IPS DF 6.9 (cell line): ENCODE data around the gene ABHD16A.
A peak's percentile ranks its signal among the peaks of the same experiment; 100 is the strongest.

ENCODE experiments used
- DNase-seq: peaks from one replicate; pipeline ENCODE4 v3.0.0-alpha.2; 2013; ENCODE audit warnings: low read depth, low spot score
- H3K27ac ChIP-seq: one replicate; pipeline ENCODE4 v1.5.1; 2013; ENCODE audit warnings: low read length, control low read depth
- H3K27me3 ChIP-seq: 2 replicates; pipeline ENCODE4 v1.6.1; 2013; ENCODE audit warnings: mild to moderate bottlenecking, low read length; ENCODE audit not compliant: control insufficient read depth, insufficient read depth
- H3K36me3 ChIP-seq: 2 replicates; pipeline ENCODE4 v1.6.1; 2013; ENCODE audit warnings: low read length; ENCODE audit not compliant: control insufficient read depth, insufficient read depth
- H3K4me1 ChIP-seq: 2 replicates; pipeline ENCODE4 v1.6.1; 2013; ENCODE audit warnings: low read length; ENCODE audit not compliant: control insufficient read depth, insufficient read depth
- H3K4me3 ChIP-seq: 2 replicates; pipeline ENCODE4 v1.5.1; 2013; ENCODE audit warnings: mild to moderate bottlenecking, low read length
- H3K9me3 ChIP-seq: 2 replicates; pipeline ENCODE4 v1.6.1; 2013; ENCODE audit warnings: low read length, inconsistent platforms; ENCODE audit not compliant: control insufficient read depth, insufficient read depth
- WGBS: extraction: QIAGEN DNeasy Blood & Tissue Kit; methylation state at CpG from one replicate; pipeline ENCODE4 v1.1.7; 2013; ENCODE audit warnings: mixed read lengths, missing lambda C conversion rate; ENCODE audit not compliant: insufficient read length, insufficient coverage; 5-methylcytosine and 5-hydroxymethylcytosine counted together

Gene ABHD16A

GRCh38 chr6:31737991-31738979, 35.2 kb upstream of the ABHD16A start:
- DNase-seq = no peak
- Histone ChIP-seq H3K4me3 (no peak overlapping the region), H3K4me1 (peaks cover 15% of the 10 kb centered on the region), H3K27me3 (no peaks in the 10 kb centered on the region), H3K27ac (no peak overlapping the region), H3K9me3 (no peaks in the 10 kb centered on the region), H3K36me3 (peaks cover 8% of the 10 kb centered on the region; the same call in 1 of the 2 replicates)
- WGBS = no CpG with 5 or more reads among the region's 6 CpGs

DNA sequence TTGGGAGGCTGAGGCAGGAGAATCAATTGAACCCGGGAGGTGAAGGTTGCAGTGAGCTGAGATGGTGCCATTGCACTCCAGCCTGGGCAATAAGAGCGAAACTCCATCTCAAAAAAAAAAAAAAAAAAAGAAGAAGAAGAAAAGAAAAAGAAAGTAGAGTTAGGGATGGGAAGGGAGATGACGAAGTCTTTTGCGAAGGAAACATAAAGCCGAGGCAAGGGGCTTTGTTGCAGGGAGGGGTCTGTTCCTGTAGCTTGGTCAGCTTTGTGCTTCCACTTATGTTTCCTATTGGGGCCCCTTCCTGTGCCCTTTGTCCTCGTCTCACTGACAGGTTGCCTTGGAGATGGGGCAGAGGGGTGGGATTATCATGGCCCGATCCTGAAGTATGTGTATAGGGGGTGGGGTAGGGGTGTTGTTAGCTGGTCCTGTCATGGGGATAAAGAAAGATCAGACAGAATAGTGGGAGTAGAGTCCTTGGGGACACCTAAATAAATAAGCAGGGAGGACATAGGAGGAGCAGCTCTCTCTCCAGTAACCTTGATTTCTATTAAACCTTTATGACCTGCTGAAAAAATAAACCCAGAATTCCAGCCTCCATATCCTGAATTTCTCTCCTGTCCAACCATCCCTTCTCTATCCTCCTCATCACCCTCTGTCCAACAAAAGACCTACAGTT, 34.3 kb upstream of the ABHD16A start:
- 100% methylated on average over 2 of the region's 7 CpGs for WGBS
- H3K4me3 ChIP-seq = no peak overlapping the region
- DNase-seq = no peak

DNA sequence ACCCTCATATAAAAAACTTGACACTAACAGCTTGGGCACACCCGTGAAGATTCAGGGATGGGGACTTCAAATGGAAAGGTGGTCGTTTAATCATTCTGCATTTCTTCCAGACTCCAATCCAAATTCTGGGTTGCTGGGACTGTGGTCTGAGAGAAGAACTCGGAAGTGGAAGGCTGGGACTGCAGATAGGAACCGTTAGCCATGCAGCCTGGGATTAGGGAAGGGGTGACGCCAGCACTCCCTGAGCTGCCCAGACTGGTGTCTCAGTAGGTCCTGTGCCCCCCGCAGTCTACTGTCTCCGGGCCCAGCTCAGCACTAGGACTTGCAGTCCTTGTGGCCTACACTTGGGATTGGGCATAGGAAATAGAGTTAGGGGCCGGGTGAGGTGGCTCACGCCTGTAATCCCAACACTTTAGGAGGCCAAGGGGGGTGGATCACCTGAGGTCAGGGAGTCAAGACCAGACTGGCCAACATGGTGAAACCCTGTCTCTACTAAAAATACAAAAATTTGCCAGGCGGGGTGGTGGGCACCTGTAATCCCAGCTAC, 33.7 kb upstream of the ABHD16A start:
- no peak overlapping the region for H3K27ac ChIP-seq
- no peaks in the 10 kb centered on the region for H3K9me3 ChIP-seq
- no peaks in the 10 kb centered on the region for H3K27me3 ChIP-seq
- peaks cover 11% of the 10 kb centered on the region; the same call in 1 of the 2 replicates for H3K36me3 ChIP-seq
- peak overlapping the region; percentile 91; the same call in 1 of the 2 replicates for H3K4me3 ChIP-seq
- DNase-seq = no peak
- WGBS = no CpG with 5 or more reads among the region's 10 CpGs
- H3K4me1 ChIP-seq = peaks cover 15% of the 10 kb centered on the region

More for the DNA sequence above, 34.3 kb upstream of the ABHD16A start:
- Histone ChIP-seq H3K27me3 (no peaks in the 10 kb centered on the region), H3K4me1 (peaks cover 15% of the 10 kb centered on the region), H3K9me3 (no peaks in the 10 kb centered on the region), H3K36me3 (peaks cover 8% of the 10 kb centered on the region; the same call in 1 of the 2 replicates), H3K27ac (no peak overlapping the region)

- Histone ChIP-seq H3K27ac (no peak within 1 kb of the TSS), H3K4me1 (peaks cover 15% of the 10 kb centered on the region), H3K9me3 (no peaks in the 10 kb centered on the region), H3K27me3 (no peaks in the 10 kb centered on the region), H3K36me3 (peaks cover 14% of the 10 kb centered on the region; the same call in 1 of the 2 replicates), H3K4me3 (peak within 1 kb of the TSS; percentile 91)
- DNase-seq = no peak
- no CpG with 5 or more reads among the region's 24 CpGs for WGBS
These were observed 33.1 kb upstream of the ABHD16A start, which contains the start of gene CLIC1 for GRCh38 chr6:31736021-31736767. TSS of gene CLIC1 (minus strand) at chr6:31736530. CDS start at chr6:31736300, 230 bp downstream.

DNA sequence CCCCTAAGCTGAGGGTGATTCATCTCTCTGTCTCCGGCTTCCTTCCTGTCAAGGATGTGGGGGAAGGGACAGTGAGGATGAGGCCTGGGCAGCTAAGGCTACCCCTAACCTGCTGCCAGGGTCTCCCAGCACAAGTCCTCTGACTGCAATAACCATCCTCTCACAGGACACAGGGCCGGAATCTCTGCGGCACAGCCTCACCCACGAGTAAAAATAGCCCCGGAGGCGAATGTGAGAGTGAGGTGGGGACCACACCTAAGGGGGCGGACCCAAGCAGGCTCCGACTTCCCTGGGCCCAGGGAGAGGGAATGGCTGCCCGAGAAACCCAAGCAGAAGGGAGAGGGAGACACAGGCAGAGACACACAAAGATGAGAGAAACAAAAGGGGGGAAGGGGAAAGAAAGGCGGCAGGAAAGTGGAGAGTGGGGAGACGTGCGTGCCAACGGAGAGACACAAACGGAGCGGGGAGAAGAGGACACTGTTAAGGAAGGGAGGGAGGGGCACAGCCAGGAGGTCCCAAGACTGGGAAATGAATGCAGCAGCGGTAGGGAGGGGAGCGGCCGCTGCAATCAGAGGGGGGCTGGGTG, 31.8 kb upstream of the ABHD16A start:
- DNase-seq = no peak
- H3K36me3 ChIP-seq = peaks cover 14% of the 10 kb centered on the region; the same call in 1 of the 2 replicates
- no CpG with 5 or more reads among the region's 18 CpGs for WGBS
- H3K27me3 ChIP-seq = no peaks in the 10 kb centered on the region
- peaks cover 15% of the 10 kb centered on the region for H3K4me1 ChIP-seq
- H3K27ac ChIP-seq = no peak overlapping the region
- H3K9me3 ChIP-seq = no peaks in the 10 kb centered on the region
- peak overlapping the region; percentile 91; the same call in 1 of the 2 replicates for H3K4me3 ChIP-seq

GRCh38 chr6:31734247-31734820, 31.2 kb upstream of the ABHD16A start:
- no CpG with 5 or more reads among the region's 2 CpGs for WGBS
- Histone ChIP-seq H3K4me3 (peak overlapping the region; percentile 91; the same call in 1 of the 2 replicates), H3K27me3 (no peaks in the 10 kb centered on the region), H3K36me3 (peaks cover 14% of the 10 kb centered on the region; the same call in 1 of the 2 replicates), H3K27ac (no peak overlapping the region), H3K4me1 (peaks cover 15% of the 10 kb centered on the region), H3K9me3 (no peaks in the 10 kb centered on the region)
- no peak for DNase-seq

GRCh38 chr6:31733734-31734133, 30.6 kb upstream of the ABHD16A start:
- Histone ChIP-seq H3K4me3 (no peak overlapping the region), H3K27ac (no peak overlapping the region), H3K36me3 (peaks cover 14% of the 10 kb centered on the region; the same call in 1 of the 2 replicates), H3K4me1 (peaks cover 13% of the 10 kb centered on the region), H3K27me3 (no peaks in the 10 kb centered on the region), H3K9me3 (no peaks in the 10 kb centered on the region)
- no peak for DNase-seq
- no CpG with 5 or more reads among the region's 4 CpGs for WGBS

- no peak overlapping the region for H3K27ac ChIP-seq
- H3K36me3 ChIP-seq = peaks cover 18% of the 10 kb centered on the region; the same call in 1 of the 2 replicates
- DNase-seq = no peak
- peaks cover 7% of the 10 kb centered on the region for H3K4me1 ChIP-seq
- no peaks in the 10 kb centered on the region for H3K9me3 ChIP-seq
- WGBS = no CpG with 5 or more reads among the region's 3 CpGs
- H3K27me3 ChIP-seq = no peaks in the 10 kb centered on the region
- no peak overlapping the region for H3K4me3 ChIP-seq
These were observed 28.9 kb upstream of the ABHD16A start for GRCh38 chr6:31732029-31732428.

DNA sequence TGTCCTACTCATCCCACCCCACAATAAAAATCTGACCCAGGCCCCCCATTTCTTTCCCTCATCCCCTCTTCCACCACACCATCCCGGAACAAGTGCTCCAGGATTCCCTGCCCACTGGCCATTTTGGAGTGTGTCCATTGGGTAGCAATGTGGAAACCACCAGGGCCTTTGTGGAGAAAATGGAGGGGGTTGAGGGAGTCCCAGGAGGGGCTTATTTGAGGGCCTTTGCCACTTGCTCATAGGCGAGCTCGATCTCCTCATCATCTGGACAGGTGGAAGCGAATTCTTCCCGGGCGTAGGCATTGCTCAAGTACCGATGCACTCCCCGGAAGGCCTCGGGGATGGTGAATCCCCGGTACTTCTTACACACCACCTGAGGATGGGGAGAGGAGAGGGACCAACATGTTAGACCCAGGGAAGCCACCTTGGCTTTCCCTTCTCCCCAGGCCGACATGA, 27.5 kb upstream of the ABHD16A start:
- Histone ChIP-seq H3K9me3 (no peaks in the 10 kb centered on the region), H3K4me3 (no peak overlapping the region; the same call in 1 of the 2 replicates), H3K4me1 (peaks cover 6% of the 10 kb centered on the region), H3K36me3 (peaks cover 20% of the 10 kb centered on the region; the same call in 1 of the 2 replicates), H3K27me3 (no peaks in the 10 kb centered on the region), H3K27ac (no peak overlapping the region)
- no peak for DNase-seq
- WGBS = no CpG with 5 or more reads among the region's 11 CpGs
